Mesothelial cell of epicardium (in vitro differentiated cells): ENCODE measurements around the gene ERC2. TPM values are rescaled to one million over a fixed set of nuclear protein-coding genes. Genes with fewer than 3 reads are reported as not detected.

Experiments
- DNase-seq, 2 experiments: peaks; one replicate each; pipeline ENCODE4 v3.0.0; 2021; ENCODE audit warnings: low spot score in 2 of 2; ENCODE audit not compliant: unreplicated experiment in 2 of 2
- H3K27ac Mint-ChIP-seq: 2 replicates; pipeline ENCODE4 v1.8.0; 2021; ENCODE audit warnings: mixed read lengths
- H3K27me3 Mint-ChIP-seq: 2 replicates; pipeline ENCODE4 v1.8.0; 2021; ENCODE audit warnings: low read depth, mixed read lengths
- H3K36me3 Mint-ChIP-seq: 2 replicates; pipeline ENCODE4 v1.8.0; 2021; ENCODE audit warnings: mixed read lengths
- H3K4me1 Mint-ChIP-seq: 2 replicates; pipeline ENCODE4 v1.8.0; 2021; ENCODE audit warnings: mixed read lengths
- H3K4me3 Mint-ChIP-seq: 2 replicates; pipeline ENCODE4 v1.8.0; 2021; ENCODE audit warnings: mild to moderate bottlenecking, moderate library complexity, mixed read lengths
- H3K9me3 Mint-ChIP-seq: 2 replicates; pipeline ENCODE4 v1.8.0; 2021; ENCODE audit warnings: mixed read lengths
- total RNA-seq: library from RNA; stranded (reverse); gene quantifications from 3 replicates; pipeline ENCODE4 v1.2.1, GENCODE V29; 2021
- TF ChIP-seq, protein P1 (sequence below): fragments of 200-600 bp; sonication (generic); IDR thresholded peaks from one replicate; pipeline ENCODE4 v1.5.0; 2021; ENCODE audit warnings: antibody characterized with exemption; ENCODE audit not compliant: unreplicated experiment

ERC2 gene
- total RNA-seq, 1 donor from 2014 or later = 15.6 TPM

DNA sequence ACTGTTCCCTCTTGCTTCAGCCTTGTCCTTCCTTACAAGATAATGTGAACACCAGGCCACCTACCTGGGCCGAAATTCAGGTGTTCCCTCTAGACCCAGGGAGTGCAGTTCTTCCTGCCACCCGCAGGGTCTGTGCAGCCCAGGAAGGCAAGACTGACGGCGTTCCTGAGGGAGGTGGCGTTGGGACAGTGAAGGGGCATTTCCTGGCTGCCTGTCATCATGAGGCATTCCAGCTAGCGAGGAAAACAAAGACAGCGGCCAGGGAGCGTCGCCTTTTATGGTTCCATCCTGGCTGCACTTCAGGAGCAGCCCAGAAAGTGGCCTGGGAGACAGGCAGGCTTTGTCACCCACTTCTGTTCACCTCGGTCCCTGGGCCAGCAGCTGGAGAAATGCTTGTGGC is 896.4 kb downstream of the ERC2 start:
- peak overlapping the region; percentile 75 for H3K27ac Mint-ChIP-seq
- TF ChIP-seq, protein P1, sequence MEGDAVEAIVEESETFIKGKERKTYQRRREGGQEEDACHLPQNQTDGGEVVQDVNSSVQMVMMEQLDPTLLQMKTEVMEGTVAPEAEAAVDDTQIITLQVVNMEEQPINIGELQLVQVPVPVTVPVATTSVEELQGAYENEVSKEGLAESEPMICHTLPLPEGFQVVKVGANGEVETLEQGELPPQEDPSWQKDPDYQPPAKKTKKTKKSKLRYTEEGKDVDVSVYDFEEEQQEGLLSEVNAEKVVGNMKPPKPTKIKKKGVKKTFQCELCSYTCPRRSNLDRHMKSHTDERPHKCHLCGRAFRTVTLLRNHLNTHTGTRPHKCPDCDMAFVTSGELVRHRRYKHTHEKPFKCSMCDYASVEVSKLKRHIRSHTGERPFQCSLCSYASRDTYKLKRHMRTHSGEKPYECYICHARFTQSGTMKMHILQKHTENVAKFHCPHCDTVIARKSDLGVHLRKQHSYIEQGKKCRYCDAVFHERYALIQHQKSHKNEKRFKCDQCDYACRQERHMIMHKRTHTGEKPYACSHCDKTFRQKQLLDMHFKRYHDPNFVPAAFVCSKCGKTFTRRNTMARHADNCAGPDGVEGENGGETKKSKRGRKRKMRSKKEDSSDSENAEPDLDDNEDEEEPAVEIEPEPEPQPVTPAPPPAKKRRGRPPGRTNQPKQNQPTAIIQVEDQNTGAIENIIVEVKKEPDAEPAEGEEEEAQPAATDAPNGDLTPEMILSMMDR = peak; percentile 8

DNA sequence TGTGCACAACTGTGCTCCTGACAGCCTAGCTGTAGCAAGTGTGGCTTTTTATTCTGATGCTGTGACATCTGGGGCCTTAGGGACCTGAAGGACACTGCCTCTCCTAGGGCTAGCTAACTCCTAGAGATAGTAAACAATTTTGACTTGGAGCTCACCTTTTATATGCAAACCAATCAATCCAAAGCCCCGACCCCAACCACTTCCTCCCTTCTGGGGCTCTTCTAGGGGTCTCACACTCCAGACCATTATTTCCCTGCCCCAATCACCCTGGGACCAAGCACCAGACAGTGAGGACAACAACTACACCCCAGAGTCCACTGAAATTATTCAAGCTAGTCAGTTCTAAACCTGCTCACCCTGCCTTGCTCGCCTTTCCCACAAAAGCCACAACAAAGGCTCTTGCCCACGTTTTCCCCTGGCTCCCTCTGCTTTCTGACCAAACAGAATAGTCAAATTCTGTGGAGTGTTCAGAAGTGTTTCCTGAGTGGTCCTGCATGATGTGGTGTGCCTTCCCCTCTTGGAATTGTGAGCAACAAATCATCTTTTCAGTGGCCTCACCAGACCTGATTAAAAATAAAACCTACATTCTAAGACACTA is 897.0 kb downstream of the ERC2 start:
- TF ChIP-seq, protein P1 = no peak
- no peaks in the 10 kb centered on the region for H3K36me3 Mint-ChIP-seq
- H3K4me3 Mint-ChIP-seq = no peak overlapping the region
- peaks cover 46% of the 10 kb centered on the region for H3K4me1 Mint-ChIP-seq
- peaks cover 3% of the 10 kb centered on the region for H3K9me3 Mint-ChIP-seq
- H3K27me3 Mint-ChIP-seq = no peaks in the 10 kb centered on the region
- DNase-seq = no peak
- peak overlapping the region; percentile 75 for H3K27ac Mint-ChIP-seq

More for the DNA sequence above, 896.4 kb downstream of the ERC2 start:
- Mint-ChIP-seq H3K27me3 (no peaks in the 10 kb centered on the region), H3K9me3 (peaks cover 3% of the 10 kb centered on the region), H3K4me1 (peaks cover 52% of the 10 kb centered on the region), H3K36me3 (no peaks in the 10 kb centered on the region), H3K4me3 (no peak overlapping the region)
- DNase-seq = no peak

- Mint-ChIP-seq H3K4me1 (peaks cover 47% of the 10 kb centered on the region), H3K9me3 (peaks cover 3% of the 10 kb centered on the region), H3K4me3 (no peak overlapping the region), H3K36me3 (no peaks in the 10 kb centered on the region), H3K27ac (peak overlapping the region; percentile 77), H3K27me3 (no peaks in the 10 kb centered on the region)
- TF ChIP-seq, protein P1 = no peak
- DNase-seq = no peak
Measured at GRCh38 chr3:55570271-55570711, 898.0 kb downstream of the ERC2 start.

GRCh38 chr3:55569033-55569599 is 899.2 kb downstream of the ERC2 start:
- H3K9me3 Mint-ChIP-seq = peaks cover 3% of the 10 kb centered on the region
- TF ChIP-seq, protein P1 = no peak
- H3K27ac Mint-ChIP-seq = peak overlapping the region; percentile 85
- no peaks in the 10 kb centered on the region for H3K27me3 Mint-ChIP-seq
- no peaks in the 10 kb centered on the region for H3K36me3 Mint-ChIP-seq
- DNase-seq = no peak
- no peak overlapping the region for H3K4me3 Mint-ChIP-seq
- peaks cover 53% of the 10 kb centered on the region for H3K4me1 Mint-ChIP-seq

- Mint-ChIP-seq H3K27me3 (no peaks in the 10 kb centered on the region), H3K36me3 (no peaks in the 10 kb centered on the region), H3K4me1 (peaks cover 68% of the 10 kb centered on the region), H3K9me3 (peaks cover 3% of the 10 kb centered on the region), H3K4me3 (no peak overlapping the region), H3K27ac (no peak overlapping the region)
- TF ChIP-seq, protein P1 = no peak
- DNase-seq = no peak
Measured at GRCh38 chr3:55567615-55568014, 900.7 kb downstream of the ERC2 start.
